ENCODE data around the gene SLIT3.

Gene SLIT3

DNA sequence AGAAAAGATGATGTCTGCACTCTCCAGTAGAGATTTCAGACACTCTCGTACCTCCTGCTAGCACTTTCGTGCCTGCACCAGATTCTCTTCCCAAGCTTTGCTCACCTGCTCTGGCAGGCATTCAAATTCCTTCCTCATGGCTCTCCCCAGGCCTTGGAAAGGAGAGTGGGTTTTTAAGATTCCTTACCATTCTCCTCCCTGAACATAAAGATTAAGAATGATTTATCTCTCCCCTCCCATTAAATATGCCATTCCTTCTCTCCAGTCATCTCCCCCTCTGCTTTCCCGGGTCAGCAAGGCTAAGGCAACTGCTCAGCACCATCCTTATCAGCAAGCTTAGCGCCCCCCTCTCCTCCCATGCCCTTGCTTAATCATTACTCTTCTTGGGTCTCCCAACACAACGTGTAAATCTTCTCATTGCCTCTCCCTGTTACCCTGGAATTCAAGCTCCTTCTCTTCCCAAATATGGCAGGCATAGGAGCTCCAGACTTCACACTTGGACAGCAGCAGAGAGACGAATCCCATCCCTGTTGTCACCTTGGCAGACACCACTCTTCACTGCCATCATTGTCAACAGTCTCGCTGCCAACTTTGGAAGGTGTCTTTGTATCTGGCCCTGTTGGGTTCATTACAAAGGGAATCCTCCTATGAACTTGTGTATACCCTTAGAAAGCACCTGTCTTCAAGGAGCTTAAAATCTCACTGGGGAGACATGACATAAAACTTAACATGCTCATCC is 332.9 kb downstream of the SLIT3 start:
- no peak overlapping the region for H3K4me3 ChIP-seq (replicated peaks; ENCODE audit: low read depth, low read length)
- no peaks in the 10 kb centered on the region for H3K36me3 ChIP-seq (ENCODE audit: control insufficient read depth, insufficient read depth, low read length)
- peaks cover 2% of the 10 kb centered on the region for H3K27me3 ChIP-seq (replicated peaks; ENCODE audit: control insufficient read depth, insufficient read depth, low read length)
- no peak for DNase-seq (ENCODE audit: extremely low read depth, insufficient read length)
- TF ChIP-seq, protein P1, sequence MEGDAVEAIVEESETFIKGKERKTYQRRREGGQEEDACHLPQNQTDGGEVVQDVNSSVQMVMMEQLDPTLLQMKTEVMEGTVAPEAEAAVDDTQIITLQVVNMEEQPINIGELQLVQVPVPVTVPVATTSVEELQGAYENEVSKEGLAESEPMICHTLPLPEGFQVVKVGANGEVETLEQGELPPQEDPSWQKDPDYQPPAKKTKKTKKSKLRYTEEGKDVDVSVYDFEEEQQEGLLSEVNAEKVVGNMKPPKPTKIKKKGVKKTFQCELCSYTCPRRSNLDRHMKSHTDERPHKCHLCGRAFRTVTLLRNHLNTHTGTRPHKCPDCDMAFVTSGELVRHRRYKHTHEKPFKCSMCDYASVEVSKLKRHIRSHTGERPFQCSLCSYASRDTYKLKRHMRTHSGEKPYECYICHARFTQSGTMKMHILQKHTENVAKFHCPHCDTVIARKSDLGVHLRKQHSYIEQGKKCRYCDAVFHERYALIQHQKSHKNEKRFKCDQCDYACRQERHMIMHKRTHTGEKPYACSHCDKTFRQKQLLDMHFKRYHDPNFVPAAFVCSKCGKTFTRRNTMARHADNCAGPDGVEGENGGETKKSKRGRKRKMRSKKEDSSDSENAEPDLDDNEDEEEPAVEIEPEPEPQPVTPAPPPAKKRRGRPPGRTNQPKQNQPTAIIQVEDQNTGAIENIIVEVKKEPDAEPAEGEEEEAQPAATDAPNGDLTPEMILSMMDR (IDR thresholded peaks at IDR 0.05; ENCODE audit: insufficient read depth, low read length, poor library complexity, severe bottlenecking): no peak

DNA sequence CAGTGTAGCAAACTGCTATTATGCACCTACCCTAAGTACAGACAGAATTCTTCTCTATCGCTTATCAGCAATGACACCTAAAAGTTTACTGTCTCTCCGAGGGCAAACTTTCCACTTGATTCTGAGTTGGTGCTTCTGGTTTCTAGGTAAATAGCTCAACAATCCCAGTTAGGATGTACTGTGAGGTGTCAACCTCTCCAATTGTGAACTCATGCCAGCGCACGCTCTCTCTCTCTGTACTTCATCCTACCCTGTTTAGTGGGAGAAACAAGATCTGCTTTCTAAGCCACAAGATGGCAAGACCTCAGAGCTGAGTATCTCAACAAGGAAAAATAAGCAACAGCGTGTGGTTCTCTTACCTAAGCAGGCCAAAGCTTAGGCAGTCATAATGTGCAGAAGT is 335.3 kb downstream of the SLIT3 start:
- H3K4me3 ChIP-seq (replicated peaks; ENCODE audit: low read depth, low read length): no peak overlapping the region
- TF ChIP-seq, protein P1 (IDR thresholded peaks at IDR 0.05; ENCODE audit: insufficient read depth, low read length, poor library complexity, severe bottlenecking): no peak
- no peak for DNase-seq (ENCODE audit: extremely low read depth, insufficient read length)
- no peaks in the 10 kb centered on the region; the same call in 1 of the 2 replicates for H3K27me3 ChIP-seq (replicated peaks; ENCODE audit: control insufficient read depth, insufficient read depth, low read length)
- H3K36me3 ChIP-seq (ENCODE audit: control insufficient read depth, insufficient read depth, low read length): no peaks in the 10 kb centered on the region

DNA sequence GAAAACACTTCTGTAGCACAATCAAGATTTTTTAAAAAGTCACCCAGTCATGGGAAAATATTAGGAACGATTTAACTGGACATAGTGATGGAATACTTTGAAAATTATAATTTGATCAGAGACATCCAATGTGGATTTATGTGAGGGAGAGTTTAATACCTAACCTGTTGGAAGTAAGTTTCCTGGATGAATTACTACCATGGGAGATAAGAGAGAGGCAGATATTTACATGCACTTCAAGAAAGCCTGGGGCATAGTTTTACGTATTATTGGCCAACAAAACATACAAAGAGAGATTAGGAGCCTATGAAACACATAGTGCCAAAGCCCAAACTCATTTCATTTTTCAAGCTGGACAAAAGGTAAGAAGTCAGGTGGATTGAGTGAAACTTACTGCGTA is 336.8 kb downstream of the SLIT3 start:
- DNase-seq (ENCODE audit: extremely low read depth, insufficient read length): no peak
- Histone ChIP-seq H3K36me3 (ENCODE audit: control insufficient read depth, insufficient read depth, low read length) (no peaks in the 10 kb centered on the region), H3K27me3 (replicated peaks; ENCODE audit: control insufficient read depth, insufficient read depth, low read length) (no peaks in the 10 kb centered on the region; the same call in 1 of the 2 replicates), H3K4me3 (replicated peaks; ENCODE audit: low read depth, low read length) (no peak overlapping the region)
- TF ChIP-seq, protein P1 (IDR thresholded peaks at IDR 0.05; ENCODE audit: insufficient read depth, low read length, poor library complexity, severe bottlenecking): no peak

DNA sequence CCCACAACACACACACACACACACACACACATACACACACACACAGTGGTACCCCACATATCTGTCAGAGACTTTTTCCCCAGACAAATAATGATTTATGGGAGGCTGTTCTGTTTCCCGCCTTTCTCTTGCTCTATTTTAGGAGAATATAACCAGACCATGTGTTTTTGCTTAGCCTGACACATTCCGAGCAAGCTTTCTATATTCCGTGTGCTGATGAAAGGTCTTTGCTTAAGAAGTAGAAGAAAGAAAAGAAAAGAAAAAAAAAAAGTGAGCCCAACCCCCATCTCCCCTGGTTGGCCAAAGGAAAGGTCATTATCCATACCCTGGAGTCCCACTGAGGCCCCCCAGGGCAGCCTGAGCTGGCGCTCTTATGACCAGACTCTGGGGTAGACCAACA is 338.6 kb downstream of the SLIT3 start:
- no peaks in the 10 kb centered on the region; the same call in none of the 2 replicates for H3K27me3 ChIP-seq (replicated peaks; ENCODE audit: control insufficient read depth, insufficient read depth, low read length)
- TF ChIP-seq, protein P1 (IDR thresholded peaks at IDR 0.05; ENCODE audit: insufficient read depth, low read length, poor library complexity, severe bottlenecking): no peak

DNA sequence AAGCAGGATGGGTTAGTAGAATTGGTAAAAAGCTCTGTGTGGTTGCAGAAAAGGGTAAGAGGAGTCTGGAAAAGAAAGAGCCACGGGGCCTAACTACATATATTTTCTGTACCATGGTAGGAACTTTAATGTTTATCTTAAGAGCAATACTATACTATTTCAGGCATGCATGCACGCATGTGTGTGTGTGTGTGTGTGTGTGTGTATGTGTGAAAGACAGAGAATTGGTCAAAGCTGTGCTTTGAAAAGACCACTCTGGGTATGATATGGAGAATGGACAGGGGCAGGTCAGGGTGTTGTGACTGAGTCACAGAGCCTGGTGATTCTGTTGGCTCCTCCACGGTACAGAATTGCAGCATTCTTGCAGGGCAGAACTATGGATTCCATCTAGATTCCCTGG is 339.3 kb downstream of the SLIT3 start:
- Histone ChIP-seq H3K36me3 (ENCODE audit: control insufficient read depth, insufficient read depth, low read length) (no peaks in the 10 kb centered on the region), H3K4me3 (replicated peaks; ENCODE audit: low read depth, low read length) (no peak overlapping the region), H3K27me3 (replicated peaks; ENCODE audit: control insufficient read depth, insufficient read depth, low read length) (no peaks in the 10 kb centered on the region; the same call in none of the 2 replicates)
- TF ChIP-seq, protein P1 (IDR thresholded peaks at IDR 0.05; ENCODE audit: insufficient read depth, low read length, poor library complexity, severe bottlenecking): no peak
- DNase-seq (ENCODE audit: extremely low read depth, insufficient read length): no peak

More for the DNA sequence above, 338.6 kb downstream of the SLIT3 start:
- DNase-seq (ENCODE audit: extremely low read depth, insufficient read length): no peak
- Histone ChIP-seq H3K4me3 (replicated peaks; ENCODE audit: low read depth, low read length) (no peak overlapping the region), H3K36me3 (ENCODE audit: control insufficient read depth, insufficient read depth, low read length) (no peaks in the 10 kb centered on the region)

Data from GM06990 (cell line).